ENCODE results near the gene REEP2. TPM values are rescaled to one million over a fixed set of nuclear protein-coding genes. Genes with fewer than 3 reads are reported as not detected.

REEP2 gene
- total RNA-seq, 1 donor, result 2.2 TPM

- no peak for DNase-seq (ENCODE audit: insufficient read length, low spot score, missing footprints)
- H3K4me3 ChIP-seq (ENCODE audit: insufficient read depth, low read length), result peak overlapping the region; percentile 92
- H3K4me2 ChIP-seq (ENCODE audit: insufficient read depth, low read length), result peak overlapping the region; percentile 85
- no peaks in the 10 kb centered on the region for H3K27me3 ChIP-seq (ENCODE audit: insufficient read depth, low read length)
- peak overlapping the region; percentile 15 for H3K27ac ChIP-seq (ENCODE audit: low read depth, low read length)
- peaks cover 28% of the 10 kb centered on the region for H3K79me2 ChIP-seq (ENCODE audit: insufficient read depth, low read length)
- no peak for TF ChIP-seq CTCF (IDR thresholded peaks at IDR 0.05; ENCODE audit: extremely low read depth, low read depth, low read length)
- H3K4me1 ChIP-seq (ENCODE audit: insufficient read depth, low read length), result peaks cover 17% of the 10 kb centered on the region
- H3K36me3 ChIP-seq (ENCODE audit: insufficient read depth, low read length), result peaks cover 28% of the 10 kb centered on the region
- H3K9me3 ChIP-seq (ENCODE audit: low read depth, low read length), result no peaks in the 10 kb centered on the region
- peaks cover 47% of the 10 kb centered on the region for H4K20me1 ChIP-seq (ENCODE audit: insufficient read depth, low read length)
- no peak overlapping the region for H2AFZ ChIP-seq (ENCODE audit: low read length)
Measured at GRCh38 chr5:138468966-138469539, 30.2 kb downstream of the REEP2 start.

DNA sequence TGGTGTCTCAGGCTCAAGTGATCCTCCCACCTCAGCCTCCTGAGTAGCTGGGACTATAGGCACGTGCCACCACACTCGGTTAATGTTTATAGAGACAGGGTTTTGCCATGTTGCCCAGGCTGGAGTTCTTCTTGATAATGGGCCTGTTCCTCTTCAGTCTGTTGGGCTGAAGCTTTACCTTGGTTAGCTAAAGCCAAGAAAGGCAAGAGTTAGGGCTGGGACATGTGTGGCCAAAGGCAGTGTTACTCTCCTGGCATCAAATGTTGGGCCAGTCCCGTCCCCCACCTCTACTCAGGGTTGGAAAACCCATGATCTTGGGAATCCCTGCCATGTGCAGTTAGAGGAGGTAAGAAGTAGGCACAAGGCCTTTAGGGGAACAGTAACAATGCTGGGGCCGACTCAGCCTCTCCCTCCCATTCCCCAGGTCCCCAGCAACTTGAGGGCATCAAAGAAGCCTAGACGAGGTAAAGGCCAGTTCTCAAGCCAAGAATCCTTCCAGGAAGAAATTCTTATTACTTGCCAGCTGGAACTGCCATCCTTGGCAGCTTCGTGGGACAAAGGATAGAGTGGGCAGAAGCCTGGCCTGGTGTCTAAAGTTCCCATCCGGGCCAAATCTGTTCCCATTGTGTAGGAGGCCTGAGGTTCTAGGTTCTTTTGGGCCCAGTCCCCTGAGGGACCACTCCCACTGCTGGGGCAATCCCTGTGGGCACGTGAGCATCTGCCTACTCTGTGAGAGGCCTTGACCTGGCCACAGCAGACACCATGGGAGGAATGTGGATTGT is 30.9 kb downstream of the REEP2 start:
- Histone ChIP-seq H3K4me2 (ENCODE audit: insufficient read depth, low read length) (peak overlapping the region; percentile 85), H2AFZ (ENCODE audit: low read length) (no peak overlapping the region), H3K4me1 (ENCODE audit: insufficient read depth, low read length) (peaks cover 17% of the 10 kb centered on the region), H3K36me3 (ENCODE audit: insufficient read depth, low read length) (peaks cover 28% of the 10 kb centered on the region), H3K27me3 (ENCODE audit: insufficient read depth, low read length) (no peaks in the 10 kb centered on the region), H4K20me1 (ENCODE audit: insufficient read depth, low read length) (peaks cover 45% of the 10 kb centered on the region), H3K4me3 (ENCODE audit: insufficient read depth, low read length) (peak overlapping the region; percentile 30), H3K27ac (ENCODE audit: low read depth, low read length) (no peak overlapping the region), H3K79me2 (ENCODE audit: insufficient read depth, low read length) (peaks cover 28% of the 10 kb centered on the region), H3K9me3 (ENCODE audit: low read depth, low read length) (no peaks in the 10 kb centered on the region)
- no peak for TF ChIP-seq CTCF (IDR thresholded peaks at IDR 0.05; ENCODE audit: extremely low read depth, low read depth, low read length)
- peak; percentile 71 for DNase-seq (ENCODE audit: insufficient read length, low spot score, missing footprints)

DNA sequence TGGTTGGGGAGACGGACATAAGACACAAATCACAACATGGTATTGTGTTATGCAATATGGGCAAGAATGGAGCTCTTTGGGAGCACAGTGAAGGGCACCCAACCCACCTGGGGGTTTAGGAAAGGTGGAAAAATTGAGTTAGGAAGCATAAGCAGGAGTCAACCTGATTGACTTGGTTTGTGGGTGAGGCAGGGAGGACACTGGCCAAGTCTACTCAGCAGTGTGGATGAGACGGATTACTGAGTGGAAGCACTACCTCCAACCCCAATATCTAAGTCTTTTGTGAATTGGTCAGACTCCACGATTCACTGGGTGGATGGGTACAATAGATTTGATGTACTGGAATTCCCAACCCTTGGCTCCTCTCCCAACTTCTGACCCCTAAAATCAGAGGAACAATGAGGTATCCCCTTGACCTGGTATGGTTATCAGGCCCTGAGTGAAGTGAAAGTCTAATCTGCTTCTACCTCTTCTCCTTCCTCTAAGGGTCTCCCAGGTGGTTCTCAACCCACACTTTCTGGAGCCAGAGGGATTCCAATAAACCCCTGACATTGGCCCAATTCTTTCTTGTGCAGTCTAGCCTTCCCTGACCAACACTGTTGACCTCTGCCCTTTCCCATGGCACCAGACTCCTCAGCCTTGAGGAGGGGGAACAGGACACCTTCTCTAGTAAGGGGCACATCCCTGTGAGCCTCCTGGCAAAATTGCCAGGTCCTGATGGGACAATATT is 31.6 kb downstream of the REEP2 start:
- peak; percentile 87 for DNase-seq (ENCODE audit: insufficient read length, low spot score, missing footprints)
- Histone ChIP-seq H3K79me2 (ENCODE audit: insufficient read depth, low read length) (peaks cover 28% of the 10 kb centered on the region), H2AFZ (ENCODE audit: low read length) (no peak overlapping the region), H3K4me1 (ENCODE audit: insufficient read depth, low read length) (peaks cover 17% of the 10 kb centered on the region), H3K36me3 (ENCODE audit: insufficient read depth, low read length) (peaks cover 28% of the 10 kb centered on the region), H3K27me3 (ENCODE audit: insufficient read depth, low read length) (no peaks in the 10 kb centered on the region), H3K9me3 (ENCODE audit: low read depth, low read length) (no peaks in the 10 kb centered on the region), H3K27ac (ENCODE audit: low read depth, low read length) (no peak overlapping the region), H4K20me1 (ENCODE audit: insufficient read depth, low read length) (peaks cover 45% of the 10 kb centered on the region), H3K4me2 (ENCODE audit: insufficient read depth, low read length) (no peak overlapping the region), H3K4me3 (ENCODE audit: insufficient read depth, low read length) (no peak overlapping the region)
- TF ChIP-seq CTCF (IDR thresholded peaks at IDR 0.05; ENCODE audit: extremely low read depth, low read depth, low read length), result no peak

GRCh38 chr5:138471052-138471361 is 32.1 kb downstream of the REEP2 start:
- Histone ChIP-seq H3K4me2 (ENCODE audit: insufficient read depth, low read length) (no peak overlapping the region), H3K27ac (ENCODE audit: low read depth, low read length) (no peak overlapping the region), H4K20me1 (ENCODE audit: insufficient read depth, low read length) (peaks cover 41% of the 10 kb centered on the region), H3K9me3 (ENCODE audit: low read depth, low read length) (no peaks in the 10 kb centered on the region), H3K36me3 (ENCODE audit: insufficient read depth, low read length) (peaks cover 28% of the 10 kb centered on the region), H3K79me2 (ENCODE audit: insufficient read depth, low read length) (peaks cover 23% of the 10 kb centered on the region), H3K4me3 (ENCODE audit: insufficient read depth, low read length) (no peak overlapping the region), H3K27me3 (ENCODE audit: insufficient read depth, low read length) (no peaks in the 10 kb centered on the region), H2AFZ (ENCODE audit: low read length) (no peak overlapping the region), H3K4me1 (ENCODE audit: insufficient read depth, low read length) (peaks cover 17% of the 10 kb centered on the region)
- DNase-seq (ENCODE audit: insufficient read length, low spot score, missing footprints), result no peak
- no peak for TF ChIP-seq CTCF (IDR thresholded peaks at IDR 0.05; ENCODE audit: extremely low read depth, low read depth, low read length)

Data from osteoblast (primary cell).